ENCODE data around the gene FBXW11. TPM values are rescaled to one million over a fixed set of nuclear protein-coding genes. Genes with fewer than 3 reads are reported as not detected.

Gene FBXW11
- 15.2 and 16.0 TPM in 2 replicates for polyA plus RNA-seq

GRCh38 chr5:172006321-172007174 is at the start of gene FBXW11:
FBXW11 (minus strand) TSS chr5:172006638; CDS start chr5:172006502, 136 bp downstream.

Other genes with a start within 250 kb of the FBXW11 start
- gene SMIM23, start 220.8 kb downstream of the FBXW11 start, polyA plus RNA-seq: not detected in 2 replicates
- not detected in 2 replicates for gene STK10, start 181.6 kb upstream of the FBXW11 start, polyA plus RNA-seq
- gene EFCAB9, start 187.5 kb upstream of the FBXW11 start, polyA plus RNA-seq: not detected in 2 replicates

All from Purkinje cell (primary cell).